GM19240 (cell line): ENCODE results near the gene MALT1.

ENCODE experiments used
- DNase-seq: peaks from one replicate; pipeline ENCODE4 v3.0.0; 2011; ENCODE audit warnings: low spot score; ENCODE audit not compliant: insufficient read length

MALT1 gene

DNA sequence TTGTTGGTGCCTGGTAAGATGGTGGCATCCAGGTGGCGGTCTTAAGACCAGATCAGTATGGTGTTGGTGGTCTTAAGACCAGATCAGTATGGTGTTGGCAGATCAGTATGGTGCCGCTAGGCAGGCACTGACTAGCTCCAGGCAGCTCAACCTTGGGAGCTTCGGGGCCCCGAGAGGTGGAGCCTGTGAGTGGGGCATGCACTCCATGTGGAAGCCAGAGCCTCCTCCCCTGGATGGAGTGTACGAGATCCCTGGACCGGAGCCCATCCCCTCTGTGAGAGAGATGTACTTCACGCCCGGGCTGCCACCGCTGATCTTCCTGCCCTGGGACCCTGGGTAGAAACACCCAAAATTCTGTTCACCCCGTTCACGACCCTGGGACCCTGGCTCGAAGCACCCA lies 19.0 kb downstream of the MALT1 start:
- DNase-seq = no peak

DNA sequence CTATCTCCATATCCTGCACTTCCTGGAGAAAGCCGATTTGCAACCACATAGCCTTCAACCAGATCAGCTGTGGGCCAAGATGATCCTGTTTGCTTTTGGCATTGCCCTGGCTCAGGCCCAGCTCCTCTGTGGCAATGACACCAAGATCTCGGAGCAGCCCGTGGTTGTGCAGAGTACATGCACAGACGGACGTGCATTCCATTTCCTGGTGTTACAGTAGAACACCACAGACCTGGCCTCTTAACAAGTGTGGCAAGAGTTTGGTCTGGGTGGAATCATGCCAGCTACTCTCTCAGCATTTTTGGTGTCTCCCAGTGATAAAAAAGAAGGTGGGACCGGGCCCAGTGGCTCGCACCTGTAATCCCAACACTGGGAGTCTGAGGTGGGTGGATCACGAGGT lies 20.0 kb downstream of the MALT1 start:
- DNase-seq = no peak

DNA sequence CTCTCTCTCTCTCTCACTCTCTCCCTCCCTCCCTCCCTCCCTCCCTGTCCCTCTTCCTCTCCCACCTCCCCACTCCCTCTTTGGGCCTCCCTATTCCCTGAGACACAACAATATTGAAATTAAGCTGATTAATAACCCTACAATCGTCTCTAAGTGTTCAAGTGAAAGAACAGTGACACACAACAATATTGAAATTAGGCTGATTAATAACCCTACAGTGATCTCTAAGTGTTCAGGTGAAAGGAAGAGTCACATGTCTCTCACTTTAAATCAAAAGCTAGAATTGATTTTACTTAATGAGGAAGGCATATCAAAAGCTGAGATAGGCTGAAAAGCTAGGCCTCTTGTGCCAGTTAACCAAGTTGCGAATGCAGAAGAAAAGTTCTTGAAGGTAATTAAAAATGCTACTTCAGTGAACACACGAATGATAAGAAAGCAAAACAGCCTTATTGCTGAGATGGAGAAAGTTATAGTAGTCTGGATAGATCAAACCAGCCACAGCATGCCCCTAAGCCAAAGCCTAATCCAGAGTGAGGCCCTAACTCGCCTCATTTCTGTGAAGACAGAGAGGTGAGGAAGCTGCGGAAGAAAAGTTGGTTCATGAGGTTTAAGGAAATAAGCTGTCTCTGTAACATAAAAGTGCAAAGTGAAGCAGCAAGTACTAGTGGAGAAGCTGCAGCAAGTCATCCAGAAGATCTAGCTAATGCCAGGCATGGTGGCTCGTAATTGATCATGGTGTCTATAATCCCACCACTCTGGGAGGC lies 21.3 kb downstream of the MALT1 start:
- no peak for DNase-seq

DNA sequence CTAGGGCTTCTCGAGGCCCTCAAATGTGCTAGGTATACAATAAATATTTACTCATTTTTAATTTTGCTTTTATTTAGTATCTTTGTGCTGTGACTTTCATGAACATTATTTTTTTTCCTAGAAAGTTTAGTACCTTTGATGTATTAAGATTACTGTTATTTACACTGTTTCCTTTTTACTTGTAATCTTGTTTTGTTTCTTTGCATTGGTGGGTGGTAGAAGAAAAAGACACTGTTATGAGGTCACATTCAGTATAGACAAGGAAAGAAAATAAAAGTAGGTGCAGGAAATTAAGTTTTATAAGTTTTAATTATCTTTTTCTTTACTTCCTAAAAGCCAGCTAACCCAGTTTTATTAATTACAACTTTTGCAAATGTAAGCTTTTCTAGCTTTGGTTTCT lies 23.0 kb downstream of the MALT1 start:
- DNase-seq = no peak

DNA sequence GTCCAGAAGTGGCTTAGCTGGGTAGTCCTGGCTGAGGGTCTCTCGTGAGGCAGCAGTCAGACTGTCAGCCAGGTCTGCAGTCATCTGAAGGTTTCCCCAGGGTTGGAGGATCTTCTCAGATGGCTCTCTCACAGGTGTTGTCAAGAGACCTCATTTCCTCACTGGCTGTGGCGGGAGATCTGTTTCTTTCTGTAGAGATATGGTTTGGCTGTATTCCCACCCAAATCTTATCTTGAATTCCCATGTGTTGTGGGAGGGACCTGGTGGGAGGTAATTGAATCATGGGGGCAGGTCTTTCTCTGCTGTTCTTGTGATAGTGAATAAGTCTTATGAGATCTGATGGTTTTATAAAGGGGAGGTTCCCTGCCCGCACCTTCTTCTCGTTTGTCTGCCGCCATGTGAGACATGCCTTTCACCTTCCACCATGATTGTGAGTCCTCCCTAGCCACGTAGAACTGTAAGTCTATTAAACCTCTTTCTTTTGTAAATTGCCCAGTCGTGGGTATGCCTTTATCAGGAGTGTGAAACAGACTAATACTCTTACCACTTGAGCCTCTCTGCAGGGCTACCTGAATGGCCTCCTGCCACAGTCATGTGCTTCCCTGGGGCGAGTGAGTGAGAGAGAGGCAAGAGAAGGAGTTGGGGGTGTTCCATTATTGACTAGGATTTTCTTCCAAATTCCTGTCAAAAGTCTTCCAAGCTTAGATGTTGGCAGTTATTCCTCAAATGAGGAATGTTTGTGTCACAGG lies 23.6 kb downstream of the MALT1 start:
- no peak for DNase-seq

DNA sequence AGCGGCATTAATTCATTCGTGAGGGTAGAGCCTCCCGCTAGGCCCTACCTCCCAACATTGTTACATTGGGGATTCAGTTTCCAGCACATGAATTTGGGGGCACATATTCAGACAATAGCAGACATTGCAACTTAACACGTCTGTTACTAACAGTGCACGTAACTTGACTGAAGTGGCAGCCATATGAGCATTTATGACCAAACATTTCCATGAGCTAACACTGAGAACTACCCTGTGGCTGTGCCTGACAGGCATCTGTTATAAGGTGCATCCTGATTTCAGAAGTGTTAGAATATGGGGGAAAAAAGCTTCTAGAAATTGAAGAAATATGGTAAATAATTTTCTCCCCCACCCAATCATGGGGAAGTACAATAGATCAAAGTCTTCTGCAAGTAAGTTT lies 24.5 kb downstream of the MALT1 start:
- DNase-seq = no peak

DNA sequence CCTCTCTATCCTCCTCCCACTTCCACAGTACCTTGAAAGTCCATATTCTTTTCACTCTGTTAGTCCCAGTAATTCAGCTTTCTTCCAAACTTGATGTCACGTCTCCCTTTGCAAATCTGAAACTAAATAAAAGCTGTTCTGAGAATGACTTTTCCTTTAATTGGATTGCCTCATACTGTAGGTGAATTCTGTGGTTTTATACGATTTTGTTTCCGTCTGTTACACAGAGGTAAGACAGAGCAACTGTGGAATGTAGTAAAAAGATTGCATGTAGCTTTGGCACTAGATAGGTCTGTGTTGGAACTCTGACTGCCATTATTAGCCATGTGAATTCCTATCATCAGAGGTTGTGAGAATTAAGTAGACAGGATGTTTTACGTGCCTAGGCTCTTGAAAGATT lies 25.9 kb downstream of the MALT1 start:
- DNase-seq = no peak

DNA sequence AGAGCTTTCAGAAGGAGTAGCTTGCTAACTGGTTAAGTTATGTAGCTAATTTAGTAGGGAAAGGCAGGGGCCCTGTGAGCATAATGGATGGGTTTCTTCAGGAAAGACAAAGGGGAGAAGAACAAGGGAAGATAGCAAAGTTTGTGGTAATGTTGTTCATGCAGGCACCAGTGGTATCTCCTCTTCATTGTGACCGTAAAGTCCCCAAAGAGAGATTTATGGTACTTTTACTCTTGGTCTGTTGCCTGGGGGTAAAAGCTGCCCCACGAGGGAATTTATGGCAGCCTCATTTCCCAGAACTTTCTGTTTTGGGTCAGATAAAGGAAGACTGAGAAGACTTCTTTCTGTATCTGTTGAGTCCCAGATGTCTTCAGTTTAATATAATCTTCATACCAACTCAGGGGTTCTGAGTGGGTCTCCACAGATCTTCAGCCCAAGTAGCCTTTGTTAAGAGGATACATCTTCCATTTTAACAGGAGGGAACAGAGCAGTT lies 27.5 kb downstream of the MALT1 start:
- no peak for DNase-seq

DNA sequence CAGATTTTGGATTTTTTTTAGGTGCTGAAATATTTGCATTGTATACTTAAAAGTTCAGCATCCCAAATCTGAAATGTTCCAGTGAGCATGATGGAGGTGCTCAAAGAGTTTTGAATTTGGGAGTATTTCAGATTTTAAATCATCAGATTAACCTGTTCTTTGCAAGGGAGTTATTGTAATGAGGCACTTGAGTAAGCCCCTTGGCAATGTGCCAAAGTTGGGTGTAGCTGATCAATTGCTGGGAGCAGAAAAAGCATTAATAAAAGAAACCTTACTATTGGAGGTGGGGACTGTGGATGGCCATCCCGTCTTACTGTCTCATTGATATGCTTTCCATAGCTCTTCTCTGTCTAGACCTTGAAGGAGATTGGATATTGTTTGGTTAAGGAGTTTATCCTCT lies 28.3 kb downstream of the MALT1 start:
- DNase-seq = no peak

DNA sequence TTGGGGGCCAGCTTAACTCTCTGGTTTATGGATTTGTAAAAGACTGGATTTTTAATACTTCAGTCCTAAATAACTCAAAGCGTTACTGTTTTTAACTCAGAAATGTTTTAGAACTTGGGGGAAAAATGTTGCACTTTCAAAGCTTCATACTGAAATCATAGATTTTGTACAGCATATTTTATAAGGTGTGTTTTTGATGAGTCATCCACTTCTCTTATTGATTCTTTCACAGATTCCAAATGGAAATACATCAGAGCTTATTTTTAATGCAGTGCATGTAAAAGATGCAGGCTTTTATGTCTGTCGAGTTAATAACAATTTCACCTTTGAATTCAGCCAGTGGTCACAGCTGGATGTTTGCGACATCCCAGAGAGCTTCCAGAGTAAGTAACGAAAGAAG lies 28.9 kb downstream of the MALT1 start:
- no peak for DNase-seq

DNA sequence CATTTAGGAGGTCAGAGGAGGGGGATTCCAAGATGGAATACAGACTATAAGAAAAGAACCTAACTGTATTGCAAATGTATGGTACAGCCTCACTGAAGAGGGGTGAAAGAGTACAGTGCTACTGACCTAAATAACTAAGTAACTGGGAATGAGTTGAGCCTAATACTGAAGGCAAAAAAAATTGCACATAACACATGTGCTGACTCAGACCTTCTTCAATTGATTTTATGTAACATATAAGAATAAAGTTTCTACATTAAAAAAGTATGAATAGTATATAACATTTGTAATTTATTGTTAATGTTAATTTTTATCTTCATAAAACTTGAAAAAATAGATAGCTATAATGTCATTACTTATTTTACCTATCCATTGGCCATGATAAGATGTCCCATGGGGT lies 41.7 kb downstream of the MALT1 start:
- DNase-seq = no peak

DNA sequence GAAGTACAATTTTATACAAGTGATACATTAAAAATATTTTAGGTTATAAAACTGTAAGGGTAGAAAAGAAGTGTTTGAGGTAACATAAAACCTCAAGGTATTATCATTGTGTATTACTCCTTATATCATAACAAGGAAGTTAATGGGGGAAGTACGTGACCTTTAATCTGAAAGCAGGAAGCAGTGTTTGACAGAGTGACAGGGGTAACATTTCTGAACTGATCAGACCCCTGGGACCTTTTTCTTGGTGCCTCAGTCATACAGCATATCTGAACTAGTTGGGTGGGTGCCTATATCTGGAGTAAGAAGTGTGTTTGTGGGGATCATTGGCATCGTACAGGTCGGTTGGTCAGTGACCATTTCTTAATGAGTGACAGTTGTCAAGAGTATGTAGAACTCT lies 43.0 kb downstream of the MALT1 start:
- no peak for DNase-seq

DNA sequence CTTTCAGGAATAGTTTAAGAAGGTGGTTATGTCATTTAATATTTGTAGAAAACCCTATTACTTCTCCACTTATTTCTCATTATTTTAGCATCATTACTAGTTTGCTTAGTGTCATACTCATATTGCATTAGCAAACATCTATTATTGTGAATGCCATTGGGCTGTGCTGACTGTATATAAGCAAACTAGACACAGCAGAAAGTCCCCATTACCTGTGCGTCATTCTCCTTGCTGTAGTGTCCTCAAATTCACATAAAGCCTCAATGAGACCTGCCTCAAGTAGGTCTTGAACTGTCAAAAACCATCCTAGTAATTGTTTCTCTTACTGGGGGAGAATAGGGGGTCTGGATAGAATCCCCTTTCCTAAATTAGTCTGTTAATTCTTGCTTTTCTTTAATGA lies 43.6 kb downstream of the MALT1 start:
- no peak for DNase-seq

DNA sequence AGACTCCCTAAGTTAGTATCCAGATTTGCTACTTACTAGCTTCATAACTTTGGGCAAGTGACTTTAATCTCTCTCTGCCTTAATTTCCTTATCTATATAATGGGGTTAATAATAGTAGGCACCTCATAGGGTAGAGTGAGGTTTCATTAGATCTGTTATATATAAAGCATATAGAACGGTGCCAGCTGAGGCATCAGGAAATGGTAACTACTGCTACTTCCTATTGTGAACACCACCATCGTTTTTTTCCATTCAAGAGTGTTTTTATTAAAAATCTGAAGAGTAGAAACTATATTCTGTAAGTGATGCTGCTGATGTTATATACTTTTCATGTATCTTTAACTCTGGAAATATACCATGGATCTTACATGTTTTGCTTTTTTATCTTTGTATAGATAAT lies 44.3 kb downstream of the MALT1 start:
- DNase-seq = no peak

DNA sequence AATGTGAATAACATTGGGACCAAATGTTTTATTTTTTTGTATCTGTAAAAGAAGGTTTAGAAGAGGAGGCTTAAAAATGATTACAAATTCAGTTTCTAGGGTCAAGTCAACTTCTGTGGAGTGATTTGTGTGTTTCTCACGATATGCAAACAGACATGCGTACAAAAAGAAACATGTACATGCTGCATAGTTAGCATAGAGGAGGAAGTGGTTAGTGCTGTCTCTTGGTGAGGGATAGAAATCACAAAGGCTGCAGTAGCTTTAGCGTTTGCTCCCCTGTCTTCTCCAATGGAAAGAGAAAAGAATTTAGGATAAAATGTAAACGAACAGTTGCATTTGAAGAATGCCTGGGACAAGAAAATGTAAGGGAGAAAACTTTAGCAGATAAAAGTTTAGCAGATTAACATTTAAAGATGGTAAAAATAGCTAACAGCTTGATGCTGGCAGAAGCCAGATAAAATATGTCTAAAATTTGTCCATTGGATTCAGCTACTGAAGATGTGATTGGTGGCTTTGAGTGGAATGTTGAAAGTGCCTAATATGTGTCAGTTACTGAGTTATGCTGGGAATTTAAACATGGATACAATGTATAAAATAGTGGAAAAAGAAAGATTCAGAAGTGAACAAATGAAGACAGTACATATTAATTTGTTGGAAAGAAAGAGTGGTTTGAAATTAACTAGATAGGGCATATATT lies 44.9 kb downstream of the MALT1 start:
- peak; percentile 8 for DNase-seq

DNA sequence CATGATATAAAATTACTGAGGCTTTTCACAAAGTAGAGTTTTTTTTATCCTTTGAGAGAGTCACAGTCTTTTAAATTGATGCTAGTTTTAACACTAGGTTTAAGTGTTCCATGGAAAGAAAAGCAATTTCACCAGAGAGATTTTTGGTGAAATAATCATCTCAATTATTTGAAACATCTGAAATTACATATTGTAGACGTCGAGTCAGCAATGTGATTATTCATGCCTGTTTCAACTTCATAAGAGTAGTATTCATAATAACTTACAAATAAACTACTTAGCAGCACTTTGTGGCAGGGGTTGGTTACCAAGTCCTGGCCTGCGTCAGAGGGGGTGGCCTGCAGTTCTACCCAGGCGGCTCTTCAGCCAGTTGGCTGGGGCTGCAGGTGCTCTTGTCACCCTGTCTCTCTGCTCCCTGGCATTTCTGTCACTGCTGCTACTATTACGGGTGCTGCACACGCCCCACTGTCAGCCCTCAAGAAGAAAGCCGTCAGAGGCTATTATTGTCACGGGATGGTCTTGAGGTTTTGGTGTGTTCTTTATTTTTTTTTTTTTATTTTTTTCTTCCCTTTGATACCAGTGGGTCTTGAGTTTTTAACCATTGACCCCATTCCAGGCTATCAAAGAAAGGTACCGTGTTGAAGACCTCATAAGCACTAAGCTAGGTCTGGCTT lies 50.4 kb downstream of the MALT1 start:
- DNase-seq = no peak

DNA sequence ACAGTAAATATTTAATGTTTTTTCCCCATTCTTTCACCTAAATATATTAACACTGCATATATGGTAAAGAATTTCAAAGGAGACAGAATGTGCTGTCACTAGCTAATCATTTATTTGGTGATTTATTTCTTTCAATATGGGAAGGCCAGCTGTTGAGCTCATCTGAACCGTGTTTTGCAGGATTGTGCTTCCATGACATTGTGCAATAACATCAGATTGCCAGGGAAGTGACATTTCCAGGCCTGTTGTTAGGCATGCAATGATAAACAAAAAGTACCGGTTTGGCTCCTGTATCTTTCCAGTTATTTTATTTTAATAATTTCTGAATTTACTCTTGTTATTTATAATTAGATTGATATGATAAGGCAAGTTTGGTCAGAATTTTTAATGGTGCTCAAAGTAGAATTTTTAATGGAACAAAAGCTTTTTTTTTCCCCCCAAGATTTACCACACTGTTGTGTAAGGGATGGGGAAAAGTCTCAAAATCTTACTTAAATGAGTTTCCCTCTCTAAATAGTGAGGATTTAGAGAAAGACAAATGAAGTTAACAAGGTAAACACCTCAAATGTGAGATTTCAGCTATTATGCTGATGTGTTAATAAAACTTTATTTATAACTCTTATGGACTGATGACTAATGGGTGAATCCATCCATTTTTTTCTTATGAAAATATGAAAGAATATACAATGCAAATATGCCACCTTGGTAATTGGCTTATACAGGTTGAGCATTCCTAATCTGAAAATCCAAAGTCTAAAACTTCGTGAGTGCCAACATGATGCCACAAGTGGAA lies 52.7 kb downstream of the MALT1 start:
- no peak for DNase-seq

DNA sequence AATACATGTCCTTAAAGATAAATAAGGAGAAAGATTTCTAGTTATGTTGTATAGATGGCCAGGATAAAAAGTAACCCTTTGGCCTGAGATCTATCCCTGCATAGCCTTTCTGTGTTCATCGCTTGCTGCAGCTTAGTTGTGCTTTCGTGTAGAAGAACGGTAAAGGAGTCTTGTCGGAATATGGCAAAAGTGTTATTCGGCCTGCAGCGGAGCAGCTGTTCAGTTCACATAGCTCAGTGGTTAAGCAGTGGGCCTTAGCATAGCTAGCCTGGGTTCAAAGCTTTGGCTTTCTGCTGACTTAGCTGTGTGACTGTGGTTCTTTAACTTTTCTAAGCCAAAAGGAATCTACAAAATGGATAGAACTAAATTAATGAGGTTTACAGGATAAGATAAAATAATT lies 55.4 kb downstream of the MALT1 start:
- DNase-seq = no peak

DNA sequence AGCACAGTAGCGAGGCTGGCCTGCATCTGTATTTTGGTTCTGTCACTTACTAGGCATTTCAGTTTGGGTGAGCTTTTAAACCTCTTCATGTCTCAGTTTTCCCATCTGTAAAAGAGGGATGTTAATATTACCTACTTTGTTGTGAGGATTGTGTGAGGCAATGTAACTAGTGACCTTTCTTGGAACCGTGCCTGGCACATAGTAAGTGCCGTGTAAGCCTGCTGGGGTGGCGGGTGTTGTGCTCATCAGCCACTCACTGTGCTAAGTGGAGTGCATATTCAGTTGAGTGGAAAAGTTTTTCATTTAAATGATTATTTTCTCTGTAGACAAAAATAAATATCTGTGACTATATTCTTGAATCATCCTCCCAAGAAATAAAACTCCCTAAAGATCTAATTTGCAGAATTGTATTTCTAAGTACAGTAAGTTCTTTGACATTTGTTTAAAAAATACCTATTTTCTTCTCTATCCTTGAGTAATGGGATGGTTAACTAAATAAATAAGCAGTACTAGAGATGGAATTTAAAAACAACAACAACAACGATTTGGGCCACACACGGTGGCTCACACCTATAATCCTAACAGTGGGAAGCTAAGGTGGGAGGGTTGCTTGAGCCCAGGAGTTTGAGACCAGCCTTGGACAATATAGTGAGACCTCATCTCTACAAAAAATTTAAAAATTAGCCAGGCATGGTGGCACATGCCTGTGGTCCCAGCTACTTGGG lies 56.7 kb downstream of the MALT1 start:
- DNase-seq = no peak

DNA sequence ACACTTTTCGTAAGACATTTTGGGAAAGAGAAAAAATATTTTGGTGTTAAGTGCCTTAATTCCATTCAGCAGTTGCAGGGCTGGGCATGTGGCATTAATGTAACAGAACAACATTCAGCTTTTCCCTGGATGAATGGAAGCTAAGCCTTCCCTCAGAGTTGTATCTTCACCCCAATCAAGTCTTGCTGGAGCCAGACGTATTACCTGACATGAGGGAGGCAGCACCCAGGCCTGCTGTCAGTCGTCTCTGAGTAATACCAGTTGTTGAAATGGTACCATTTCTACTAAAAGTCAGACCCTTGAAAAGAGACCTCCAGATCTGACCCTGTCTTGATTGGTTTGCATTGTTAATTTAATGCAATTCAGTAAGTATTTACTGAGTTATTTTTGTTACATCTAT lies 57.5 kb downstream of the MALT1 start:
- no peak for DNase-seq
